Type B pancreatic cell (in vitro differentiated cells): ENCODE results near the gene AGER. TPM values are rescaled to one million over a fixed set of nuclear protein-coding genes. Genes with fewer than 3 reads are reported as not detected.
"Not testable (repeated sequence)": the region's sequence is repeated elsewhere in the genome, so short reads cannot be mapped to it uniquely, and the experiment has no call there.

Source experiments
- DNase-seq: peaks from one replicate; pipeline ENCODE4 v3.0.0; 2021; ENCODE audit warnings: mixed read lengths; ENCODE audit not compliant: unreplicated experiment; ENCODE audit errors: extremely low spot score
- H3K27ac Mint-ChIP-seq: 2 replicates; pipeline ENCODE4 v1.8.0; 2021; ENCODE audit warnings: mild to moderate bottlenecking, mixed read lengths
- H3K27me3 Mint-ChIP-seq: 2 replicates; pipeline ENCODE4 v1.8.0; 2021; ENCODE audit warnings: mixed read lengths
- H3K36me3 Mint-ChIP-seq: 2 replicates; pipeline ENCODE4 v1.8.0; 2021; ENCODE audit warnings: mixed read lengths
- H3K4me1 Mint-ChIP-seq: one replicate; pipeline ENCODE4 v1.8.0; 2021; ENCODE audit warnings: mixed read lengths; ENCODE audit not compliant: unreplicated experiment
- H3K4me3 Mint-ChIP-seq: 2 replicates; pipeline ENCODE4 v1.8.0; 2021; ENCODE audit warnings: mild to moderate bottlenecking, mixed read lengths
- H3K9me3 Mint-ChIP-seq: 2 replicates; pipeline ENCODE4 v1.8.0; 2021; ENCODE audit warnings: mixed read lengths
- total RNA-seq: library from RNA; stranded (reverse); gene quantifications from 2 replicates; pipeline ENCODE4 v1.2.1, GENCODE V29; 2021; ENCODE audit warnings: low replicate concordance
- TF ChIP-seq, protein P1 (sequence below): fragments of 200-600 bp; sonication (generic); conservative IDR thresholded peaks from 2 replicates; pipeline ENCODE4 v1.5.0; 2021; ENCODE audit warnings: antibody characterized with exemption, mild to moderate bottlenecking

AGER gene
- total RNA-seq, 1 donor from 2014 or later: 16.9 TPM

GRCh38 chr6:32213649-32214048 lies 29.6 kb upstream of the AGER start:
- Mint-ChIP-seq H3K27me3 (peaks cover 21% of the 10 kb centered on the region), H3K36me3 (no peaks in the 10 kb centered on the region), H3K4me1 (no peaks in the 10 kb centered on the region), H3K4me3 (no peak overlapping the region), H3K27ac (no peak overlapping the region), H3K9me3 (no peaks in the 10 kb centered on the region)
- DNase-seq: no peak
- TF ChIP-seq, protein P1, sequence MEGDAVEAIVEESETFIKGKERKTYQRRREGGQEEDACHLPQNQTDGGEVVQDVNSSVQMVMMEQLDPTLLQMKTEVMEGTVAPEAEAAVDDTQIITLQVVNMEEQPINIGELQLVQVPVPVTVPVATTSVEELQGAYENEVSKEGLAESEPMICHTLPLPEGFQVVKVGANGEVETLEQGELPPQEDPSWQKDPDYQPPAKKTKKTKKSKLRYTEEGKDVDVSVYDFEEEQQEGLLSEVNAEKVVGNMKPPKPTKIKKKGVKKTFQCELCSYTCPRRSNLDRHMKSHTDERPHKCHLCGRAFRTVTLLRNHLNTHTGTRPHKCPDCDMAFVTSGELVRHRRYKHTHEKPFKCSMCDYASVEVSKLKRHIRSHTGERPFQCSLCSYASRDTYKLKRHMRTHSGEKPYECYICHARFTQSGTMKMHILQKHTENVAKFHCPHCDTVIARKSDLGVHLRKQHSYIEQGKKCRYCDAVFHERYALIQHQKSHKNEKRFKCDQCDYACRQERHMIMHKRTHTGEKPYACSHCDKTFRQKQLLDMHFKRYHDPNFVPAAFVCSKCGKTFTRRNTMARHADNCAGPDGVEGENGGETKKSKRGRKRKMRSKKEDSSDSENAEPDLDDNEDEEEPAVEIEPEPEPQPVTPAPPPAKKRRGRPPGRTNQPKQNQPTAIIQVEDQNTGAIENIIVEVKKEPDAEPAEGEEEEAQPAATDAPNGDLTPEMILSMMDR: no peak

- Mint-ChIP-seq H3K9me3 (no peaks in the 10 kb centered on the region), H3K27ac (no peak overlapping the region), H3K27me3 (peaks cover 16% of the 10 kb centered on the region), H3K36me3 (no peaks in the 10 kb centered on the region), H3K4me1 (no peaks in the 10 kb centered on the region), H3K4me3 (no peak overlapping the region)
- TF ChIP-seq, protein P1: no peak
- DNase-seq: no peak
These were observed 28.2 kb upstream of the AGER start for GRCh38 chr6:32212076-32212760.

- peaks cover 16% of the 10 kb centered on the region for H3K27me3 Mint-ChIP-seq
- not testable (repeated sequence) for DNase-seq, H3K27ac Mint-ChIP-seq, H3K4me1 Mint-ChIP-seq, H3K4me3 Mint-ChIP-seq, H3K36me3 Mint-ChIP-seq, H3K9me3 Mint-ChIP-seq
These were observed 27.4 kb upstream of the AGER start for GRCh38 chr6:32211432-32211831.

DNA sequence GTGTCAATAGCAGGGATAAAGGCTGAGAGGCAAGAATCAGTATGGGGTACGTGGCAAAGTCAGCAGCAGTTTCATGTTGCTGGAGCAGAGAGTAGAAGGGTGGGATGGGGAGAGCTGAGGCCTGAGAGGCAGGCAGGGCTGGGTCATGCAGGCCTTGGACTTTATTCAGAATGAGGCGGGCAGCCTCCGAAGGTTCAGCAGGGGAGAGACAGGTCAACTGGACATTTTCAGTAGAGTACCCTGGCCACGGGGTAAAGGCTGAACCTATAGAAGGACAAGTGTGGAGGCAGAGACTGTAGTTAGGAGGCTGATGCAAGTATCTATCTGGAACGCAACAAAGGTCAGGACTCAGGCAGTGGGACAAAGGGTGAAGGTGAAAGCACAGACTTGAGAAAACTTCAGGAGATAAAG lies 26.1 kb upstream of the AGER start:
- DNase-seq: no peak
- Mint-ChIP-seq H3K9me3 (no peaks in the 10 kb centered on the region), H3K36me3 (no peaks in the 10 kb centered on the region), H3K4me3 (no peak overlapping the region), H3K27ac (no peak overlapping the region), H3K27me3 (peaks cover 10% of the 10 kb centered on the region), H3K4me1 (no peaks in the 10 kb centered on the region)
- TF ChIP-seq, protein P1: no peak

DNA sequence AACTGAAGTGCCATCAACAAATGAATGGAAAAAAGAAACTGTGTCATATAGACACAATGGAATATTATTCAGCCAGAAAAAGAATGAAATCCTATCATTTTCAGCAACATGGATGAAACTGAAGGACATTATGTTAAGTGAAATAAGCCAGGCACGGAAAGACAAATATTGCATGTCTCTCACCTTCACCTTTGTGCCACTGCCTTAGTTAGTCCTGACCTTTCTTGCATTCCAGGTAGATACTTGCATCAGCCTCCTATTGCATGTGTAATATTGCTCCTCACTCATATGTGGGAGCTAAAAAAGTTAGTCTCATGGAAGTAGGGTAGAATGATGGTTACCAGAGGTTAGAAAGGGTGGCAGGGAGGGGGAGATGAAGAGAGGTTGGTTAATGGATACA lies 24.9 kb upstream of the AGER start:
- no peaks in the 10 kb centered on the region for H3K9me3 Mint-ChIP-seq
- no peaks in the 10 kb centered on the region for H3K4me1 Mint-ChIP-seq
- no peak overlapping the region for H3K4me3 Mint-ChIP-seq
- H3K27me3 Mint-ChIP-seq: peaks cover 10% of the 10 kb centered on the region
- H3K36me3 Mint-ChIP-seq: no peaks in the 10 kb centered on the region
- no peak overlapping the region for H3K27ac Mint-ChIP-seq
- no peak for DNase-seq
- TF ChIP-seq, protein P1: no peak

DNA sequence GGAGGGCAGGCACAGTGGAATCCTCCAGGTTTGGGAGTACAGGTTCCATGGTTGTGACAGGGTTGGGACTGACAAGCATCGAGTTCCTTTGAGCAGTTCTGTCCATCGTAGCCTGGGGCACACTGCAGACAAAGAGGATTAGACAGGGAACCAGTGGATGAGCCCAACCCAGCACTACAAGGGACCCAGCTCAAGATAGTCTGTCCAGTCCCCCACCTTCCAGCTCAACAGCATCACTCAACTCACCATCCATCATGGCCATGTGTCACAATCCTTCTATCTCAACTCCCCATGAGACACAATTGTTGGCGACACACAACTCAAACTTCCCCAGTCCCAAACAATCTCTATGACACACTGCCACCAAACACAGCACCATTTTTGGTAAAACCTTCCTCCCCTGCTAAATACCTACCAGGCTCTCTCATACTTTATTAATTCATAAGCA lies 20.2 kb upstream of the AGER start:
- Mint-ChIP-seq H3K27ac (no peak overlapping the region), H3K9me3 (no peaks in the 10 kb centered on the region), H3K4me1 (peaks cover 6% of the 10 kb centered on the region), H3K4me3 (no peak overlapping the region), H3K36me3 (no peaks in the 10 kb centered on the region), H3K27me3 (peaks cover 7% of the 10 kb centered on the region)
- TF ChIP-seq, protein P1: no peak
- DNase-seq: no peak
